OCI-LY3 (cell line): ENCODE data around the gene ANKRD28.

Experiments
- H2AFZ ChIP-seq: fragments of 200-600, 300-600 bp; shearing (Covaris generic); 2 replicates; pipeline ENCODE4 v1.6.0; 2014; ENCODE audit warnings: antibody characterized with exemption, low read depth, low read length
- H3K27ac ChIP-seq: fragments of 200-600, 300-600 bp; sonication (generic); 2 replicates; pipeline ENCODE4 v1.5.1; 2014; ENCODE audit warnings: mild to moderate bottlenecking, low read length, moderate library complexity, mixed read lengths
- H3K27me3 ChIP-seq: fragments of 200-600, 300-600 bp; sonication (generic); 2 replicates; pipeline ENCODE4 v1.6.1; 2014; ENCODE audit warnings: low read depth, low read length, mixed read lengths
- H3K36me3 ChIP-seq: fragments of 200-600, 300-600 bp; sonication (generic); replicated peaks from 2 replicates; pipeline ENCODE3; 2014; ENCODE audit warnings: low read depth, low read length, mixed read lengths
- H3K4me1 ChIP-seq: fragments of 300-600, 200-600 bp; sonication (generic); 2 replicates; pipeline ENCODE4 v1.6.1; 2014; ENCODE audit warnings: low read length, mixed read lengths
- H3K4me2 ChIP-seq: fragments of 200-600, 300-600 bp; sonication (generic); 2 replicates; pipeline ENCODE4 v1.6.1; 2014; ENCODE audit warnings: low read length, mixed read lengths
- H3K4me3 ChIP-seq: fragments of 300-600, 200-600 bp; sonication (generic); 2 replicates; pipeline ENCODE4 v1.5.1; 2014; ENCODE audit warnings: antibody characterized with exemption, mild to moderate bottlenecking, low read length, moderate library complexity
- H3K79me2 ChIP-seq: fragments of 300-600, 200-600 bp; shearing (Covaris generic); 2 replicates; pipeline ENCODE4 v1.6.1; 2014; ENCODE audit warnings: mild to moderate bottlenecking, low read length, mixed read lengths
- H3K9ac ChIP-seq: fragments of 300-600, 200-600 bp; shearing (Covaris generic); 2 replicates; pipeline ENCODE4 v1.6.0; 2014; ENCODE audit warnings: mild to moderate bottlenecking, low read length, moderate library complexity
- H3K9me3 ChIP-seq: fragments of 200-600, 300-600 bp; shearing (Covaris generic); 2 replicates; pipeline ENCODE4 v1.6.1; 2014; ENCODE audit warnings: low read length, mixed read lengths; ENCODE audit not compliant: insufficient read depth
- H4K20me1 ChIP-seq: fragments of 200-600, 300-600 bp; sonication (generic); 2 replicates; pipeline ENCODE4 v1.6.1; 2016; ENCODE audit warnings: low read length, mixed read lengths; ENCODE audit not compliant: insufficient read depth
- CTCF ChIP-seq: fragments of 200-600, 300-600 bp; sonication (generic); IDR thresholded peaks from 2 replicates; pipeline ENCODE4 v1.5.1; 2014; ENCODE audit warnings: antibody characterized with exemption, low read length, low read depth
- EZH2phosphoT487 ChIP-seq: fragments of 200-600 bp; shearing (Covaris generic); IDR thresholded peaks from 2 replicates; pipeline ENCODE4 v1.6.1; 2018; ENCODE audit warnings: antibody characterized with exemption, mixed run types, low read depth

The ANKRD28 gene

DNA sequence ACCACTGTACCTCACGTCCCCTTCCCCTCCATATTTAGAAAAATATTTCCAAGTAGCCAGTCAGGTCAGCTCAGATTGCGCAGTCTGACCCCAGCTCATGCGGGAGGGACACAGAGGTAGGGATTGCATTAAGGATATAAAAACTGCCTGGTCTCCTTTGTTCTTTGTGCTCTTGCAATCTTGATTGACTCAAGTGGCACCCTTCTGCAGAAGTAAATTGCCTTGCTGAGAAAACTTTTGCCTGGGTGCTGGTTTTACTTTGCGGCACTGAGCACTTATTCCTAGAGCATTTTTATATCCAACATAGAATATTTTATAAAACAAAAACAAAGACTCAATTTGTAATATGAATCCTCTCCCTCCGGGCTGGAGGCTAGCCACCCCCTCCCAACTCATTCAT is 141.4 kb downstream of the ANKRD28 start:
- Histone ChIP-seq H3K79me2 (no peaks in the 10 kb centered on the region), H4K20me1 (no peaks in the 10 kb centered on the region), H2AFZ (no peak overlapping the region), H3K36me3 (peaks cover 17% of the 10 kb centered on the region), H3K4me3 (no peak overlapping the region), H3K9me3 (peaks cover 30% of the 10 kb centered on the region), H3K9ac (no peak overlapping the region), H3K4me2 (no peak overlapping the region), H3K27ac (no peak overlapping the region), H3K27me3 (no peaks in the 10 kb centered on the region), H3K4me1 (no peaks in the 10 kb centered on the region)
- TF ChIP-seq EZH2phosphoT487 (no peak), CTCF (no peak)

DNA sequence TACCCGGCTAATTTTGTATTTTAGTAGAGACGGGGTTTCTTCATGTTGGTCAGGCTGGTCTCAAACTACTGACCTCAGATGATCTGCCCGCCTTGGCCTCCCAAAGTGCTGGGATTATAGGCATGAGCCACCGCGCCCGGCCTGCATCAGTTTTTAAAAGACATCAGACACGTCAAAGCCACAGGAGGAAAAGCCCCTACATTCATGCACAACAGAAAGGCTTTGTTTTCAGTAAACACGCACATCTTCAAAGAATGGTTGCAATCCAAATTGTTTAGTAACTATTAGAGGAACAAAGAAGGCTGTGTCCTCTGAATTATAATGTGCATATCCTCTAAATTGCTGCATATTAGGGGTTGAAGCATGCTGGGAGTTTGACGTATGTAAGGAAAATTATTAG is 142.9 kb downstream of the ANKRD28 start:
- Histone ChIP-seq H3K4me3 (no peak overlapping the region), H3K27ac (no peak overlapping the region), H3K9me3 (peaks cover 32% of the 10 kb centered on the region), H3K4me1 (no peaks in the 10 kb centered on the region), H3K4me2 (no peak overlapping the region), H3K27me3 (peaks cover 7% of the 10 kb centered on the region), H3K9ac (no peak overlapping the region), H2AFZ (no peak overlapping the region), H3K36me3 (peaks cover 18% of the 10 kb centered on the region), H4K20me1 (no peaks in the 10 kb centered on the region), H3K79me2 (no peaks in the 10 kb centered on the region)
- TF ChIP-seq EZH2phosphoT487, result no peak
- no peak for TF ChIP-seq CTCF

DNA sequence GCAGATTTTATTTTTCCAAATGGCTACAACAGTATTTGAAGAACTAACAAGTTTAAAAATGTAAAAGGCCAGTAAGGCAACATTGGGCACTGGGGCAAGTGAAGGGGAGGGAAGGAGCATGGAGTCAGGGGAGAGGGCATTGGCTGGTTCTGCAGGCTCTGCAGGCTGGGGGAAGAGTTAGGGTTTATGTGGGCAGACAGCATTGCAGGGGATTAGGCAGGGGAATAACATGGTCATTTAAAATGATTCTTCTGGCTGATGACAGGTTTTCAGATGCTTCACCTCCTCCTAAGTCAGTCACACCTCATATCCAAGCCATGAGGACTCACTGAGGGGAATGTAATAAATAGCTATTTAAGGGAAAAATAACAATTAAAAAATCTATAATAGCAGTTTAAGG is 143.7 kb downstream of the ANKRD28 start:
- Histone ChIP-seq H3K9me3 (peaks cover 37% of the 10 kb centered on the region), H3K79me2 (no peaks in the 10 kb centered on the region), H3K27me3 (peaks cover 14% of the 10 kb centered on the region), H4K20me1 (no peaks in the 10 kb centered on the region), H3K4me3 (no peak overlapping the region), H2AFZ (no peak overlapping the region), H3K27ac (no peak overlapping the region), H3K4me2 (no peak overlapping the region), H3K9ac (no peak overlapping the region), H3K36me3 (peaks cover 26% of the 10 kb centered on the region), H3K4me1 (no peaks in the 10 kb centered on the region)
- TF ChIP-seq CTCF (no peak), EZH2phosphoT487 (no peak)

- peaks cover 22% of the 10 kb centered on the region for H3K27me3 ChIP-seq
- no peak overlapping the region for H3K4me3 ChIP-seq
- TF ChIP-seq CTCF, result no peak
- TF ChIP-seq EZH2phosphoT487, result no peak
- H3K4me1 ChIP-seq, result peaks cover 7% of the 10 kb centered on the region
- peaks cover 32% of the 10 kb centered on the region for H3K36me3 ChIP-seq
- no peaks in the 10 kb centered on the region for H3K79me2 ChIP-seq
- no peak overlapping the region for H2AFZ ChIP-seq
- peaks cover 35% of the 10 kb centered on the region for H3K9me3 ChIP-seq
- H3K27ac ChIP-seq, result no peak overlapping the region
- no peaks in the 10 kb centered on the region for H4K20me1 ChIP-seq
- no peak overlapping the region for H3K4me2 ChIP-seq
- no peak overlapping the region for H3K9ac ChIP-seq
Measured at GRCh38 chr3:15653321-15653720, 144.5 kb downstream of the ANKRD28 start.
